Measurements from ENCODE around the gene CATSPER3. TPM values are rescaled to one million over a fixed set of nuclear protein-coding genes. Genes with fewer than 3 reads are reported as not detected.

The CATSPER3 gene
- total and polyA plus RNA-seq, 2 of the 8 experiments (the other 6 are each of a cell fraction or from before 2014, with no cell fraction given), result 0.62 TPM; not detected in 1

DNA sequence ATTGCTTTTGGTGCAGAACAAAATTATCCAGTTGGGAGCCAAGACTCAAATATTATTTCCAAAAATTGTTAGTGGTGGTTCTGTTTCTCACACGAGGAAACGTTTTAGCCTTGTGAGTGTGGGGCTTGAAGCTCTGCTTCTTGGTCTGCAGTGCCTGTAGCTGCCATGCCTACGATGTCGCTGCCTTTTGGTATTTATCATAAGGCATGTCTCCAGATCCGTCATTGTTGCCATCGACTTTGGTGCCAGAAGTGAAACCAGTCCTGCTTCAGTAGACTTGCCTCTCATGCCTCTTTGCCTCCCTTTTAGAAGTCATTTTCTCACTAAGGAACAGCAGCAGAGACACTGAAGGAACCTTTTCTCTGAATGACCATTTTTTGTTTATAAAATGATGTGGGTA lies 29.7 kb upstream of the CATSPER3 start:
- H3K36me3 ChIP-seq (ENCODE audit: control insufficient read depth in 2 of 4, insufficient read depth in 4 of 4, low read length in 3 of 4), result peaks cover 0 to 3% (median 0%) of the 10 kb centered on the region in 4 experiments; a peak in 2 of 8 replicates
- no peak overlapping the region for H3K23ac ChIP-seq (ENCODE audit: insufficient read length)
- 97% methylated on average over 6 of the region's 6 CpGs; no CpG with 5 or more reads in 1 of the 2 experiments for WGBS, 2 experiments (ENCODE audit: extremely low coverage in 1 of 2, insufficient coverage in 1 of 2, insufficient read length in 1 of 2, insufficient replicate concordance in 2 of 2, low coverage in 1 of 2, low lambda C conversion rate in 2 of 2, missing lambda C conversion rate in 1 of 2)
- H3K4me1 ChIP-seq (replicated peaks in 1 of 4; ENCODE audit: control insufficient read depth in 3 of 4, insufficient read depth in 4 of 4, low read length in 3 of 4), result no peaks in the 10 kb centered on the region
- no peak overlapping the region for H3K4me2 ChIP-seq (ENCODE audit: insufficient read depth in 1 of 2, low read depth in 2 of 2, low read length in 2 of 2)
- H3K56ac ChIP-seq (replicated peaks; ENCODE audit: insufficient read length, low read depth, low read length), result no peak overlapping the region
- no peak for FAIRE-seq
- no peaks in the 10 kb centered on the region for H3K79me1 ChIP-seq (ENCODE audit: low read depth, low read length)
- no peak overlapping the region for H2BK120ac ChIP-seq (replicated peaks; ENCODE audit: low read depth, low read length)
- no peak overlapping the region for H3K14ac ChIP-seq (ENCODE audit: insufficient read length)
- H4K5ac ChIP-seq (ENCODE audit: insufficient read length, low read depth, low read length), result no peak overlapping the region
- no peak overlapping the region for H2AK5ac ChIP-seq (ENCODE audit: low read depth, low read length)
- H3K18ac ChIP-seq (ENCODE audit: extremely low read depth, low read length), result no peak overlapping the region
- H3K4ac ChIP-seq (replicated peaks; ENCODE audit: insufficient read length, low read depth, low read length), result no peak overlapping the region
- H2BK12ac ChIP-seq (ENCODE audit: low read depth, low read length), result no peak overlapping the region
- H2BK15ac ChIP-seq (ENCODE audit: low read length), result no peak overlapping the region
- no peak overlapping the region for H2BK20ac ChIP-seq (ENCODE audit: low read length)
- H3K23me2 ChIP-seq (ENCODE audit: low read depth, low read length), result no peaks in the 10 kb centered on the region
- ChIA-PET POLR2A (ENCODE audit: partially characterized antibody) (interaction anchor here (1.8 kb wide), 1 partner anchor 10 kb away, joined by 3 read pairs; no protein-coding TSS in a partner anchor), CTCF (ENCODE audit: partially characterized antibody) (interaction anchor here (1.1 to 1.9 kb wide), 3 partner anchors 12 to 253 kb away, joined by 3 to 6 read pairs (median 3); no protein-coding TSS in a partner anchor)
- no peaks in the 10 kb centered on the region for H3K9me3 ChIP-seq (ENCODE audit: insufficient read depth in 2 of 2, low read depth in 1 of 2, low read length in 1 of 2)
- H3K27ac ChIP-seq (ENCODE audit: low read depth, low read length), result no peak overlapping the region
- H4K8ac ChIP-seq (ENCODE audit: extremely low read depth, insufficient read depth, low read length), result no peak overlapping the region
- H2BK5ac ChIP-seq (ENCODE audit: low read depth, low read length), result no peak overlapping the region
- H3K4me3 ChIP-seq (ENCODE audit: extremely low read depth in 1 of 4, insufficient read depth in 2 of 4, low read depth in 3 of 4, low read length in 4 of 4), result no peak overlapping the region
- H3K79me2 ChIP-seq (ENCODE audit: control insufficient read depth in 1 of 2, insufficient read depth in 2 of 2, low read length in 2 of 2), result no peaks in the 10 kb centered on the region
- no peak overlapping the region for H2AFZ ChIP-seq (ENCODE audit: low read length)
- no peak overlapping the region for H4K91ac ChIP-seq (replicated peaks; ENCODE audit: insufficient read length, low read length)
- no peaks in the 10 kb centered on the region for H4K20me1 ChIP-seq (replicated peaks in 1 of 2; ENCODE audit: control insufficient read depth in 1 of 2, insufficient read depth in 2 of 2, low read length in 2 of 2)
- H3K9ac ChIP-seq (replicated peaks in 1 of 4; ENCODE audit: extremely low read depth in 1 of 4, low read depth in 3 of 4, low read length in 3 of 4), result no peak overlapping the region
- no peaks in the 10 kb centered on the region for H3K27me3 ChIP-seq (replicated peaks in 1 of 4; ENCODE audit: control insufficient read depth in 3 of 4, extremely low read depth in 1 of 4, insufficient read depth in 3 of 4, low read length in 3 of 4)
- no peak for DNase-seq (ENCODE audit: low read depth in 1 of 2, low spot score in 2 of 2)
- TF ChIP-seq RNF2 (IDR thresholded peaks at IDR 0.05; ENCODE audit: borderline replicate concordance, low read depth, low read length, missing control alignments, poor library complexity, severe bottlenecking) (no peak), SP4 (IDR thresholded peaks at IDR 0.05; ENCODE audit: low read length) (no peak), POLR2AphosphoS5 (IDR thresholded peaks at IDR 0.05; ENCODE audit: low read depth, low read length) (no peak), SIRT6 (IDR thresholded peaks at IDR 0.05; ENCODE audit: low read length) (no peak), BACH1 (IDR thresholded peaks at IDR 0.05; ENCODE audit: low read length) (no peak), NRF1 (IDR thresholded peaks at IDR 0.05; ENCODE audit: low read depth, low read length) (no peak), MAFK (IDR thresholded peaks at IDR 0.05; ENCODE audit: low read depth, low read length) (no peak), SAP30 (IDR thresholded peaks at IDR 0.05; ENCODE audit: insufficient read depth, insufficient replicate concordance, low read length) (no peak)
- TF ChIP-seq, protein P1, sequence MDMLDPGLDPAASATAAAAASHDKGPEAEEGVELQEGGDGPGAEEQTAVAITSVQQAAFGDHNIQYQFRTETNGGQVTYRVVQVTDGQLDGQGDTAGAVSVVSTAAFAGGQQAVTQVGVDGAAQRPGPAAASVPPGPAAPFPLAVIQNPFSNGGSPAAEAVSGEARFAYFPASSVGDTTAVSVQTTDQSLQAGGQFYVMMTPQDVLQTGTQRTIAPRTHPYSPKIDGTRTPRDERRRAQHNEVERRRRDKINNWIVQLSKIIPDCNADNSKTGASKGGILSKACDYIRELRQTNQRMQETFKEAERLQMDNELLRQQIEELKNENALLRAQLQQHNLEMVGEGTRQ (IDR thresholded peaks at IDR 0.05; ENCODE audit: low read length), result no peak
- TF ChIP-seq, protein P2, sequence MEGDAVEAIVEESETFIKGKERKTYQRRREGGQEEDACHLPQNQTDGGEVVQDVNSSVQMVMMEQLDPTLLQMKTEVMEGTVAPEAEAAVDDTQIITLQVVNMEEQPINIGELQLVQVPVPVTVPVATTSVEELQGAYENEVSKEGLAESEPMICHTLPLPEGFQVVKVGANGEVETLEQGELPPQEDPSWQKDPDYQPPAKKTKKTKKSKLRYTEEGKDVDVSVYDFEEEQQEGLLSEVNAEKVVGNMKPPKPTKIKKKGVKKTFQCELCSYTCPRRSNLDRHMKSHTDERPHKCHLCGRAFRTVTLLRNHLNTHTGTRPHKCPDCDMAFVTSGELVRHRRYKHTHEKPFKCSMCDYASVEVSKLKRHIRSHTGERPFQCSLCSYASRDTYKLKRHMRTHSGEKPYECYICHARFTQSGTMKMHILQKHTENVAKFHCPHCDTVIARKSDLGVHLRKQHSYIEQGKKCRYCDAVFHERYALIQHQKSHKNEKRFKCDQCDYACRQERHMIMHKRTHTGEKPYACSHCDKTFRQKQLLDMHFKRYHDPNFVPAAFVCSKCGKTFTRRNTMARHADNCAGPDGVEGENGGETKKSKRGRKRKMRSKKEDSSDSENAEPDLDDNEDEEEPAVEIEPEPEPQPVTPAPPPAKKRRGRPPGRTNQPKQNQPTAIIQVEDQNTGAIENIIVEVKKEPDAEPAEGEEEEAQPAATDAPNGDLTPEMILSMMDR (IDR thresholded peaks at IDR 0.05; ENCODE audit: control extremely low read depth in 1 of 3, insufficient read depth in 1 of 3, low read depth in 1 of 3, low read length in 3 of 3), result no peak
